MM.1S (cell line): ENCODE data around the gene ADCK2.
"Not testable (repeated sequence)": the region's sequence is repeated elsewhere in the genome, so short reads cannot be mapped to it uniquely, and the experiment has no call there.

Experiments used
- DNase-seq: peaks from one replicate; pipeline ENCODE4 v3.0.0-alpha.2; 2015
- H2AFZ ChIP-seq: fragments of 300-600 bp; sonication (generic); 2 replicates; pipeline ENCODE4 v1.6.0; 2016; ENCODE audit warnings: antibody characterized with exemption, low read length
- H3F3A ChIP-seq: fragments of 300-600 bp; sonication (generic); 2 replicates; pipeline ENCODE4 v1.6.1; 2016; ENCODE audit warnings: mild to moderate bottlenecking, antibody characterized with exemption, low read length, moderate library complexity, mixed read lengths; ENCODE audit not compliant: insufficient read depth
- H3K27ac ChIP-seq: fragments of 300-600 bp; sonication (generic); 2 replicates; pipeline ENCODE4 v1.5.1; 2016; ENCODE audit warnings: mild to moderate bottlenecking, low read length
- H3K27me3 ChIP-seq: fragments of 300-600 bp; sonication (generic); replicated peaks from 2 replicates; pipeline ENCODE4 v1.6.0; 2016; ENCODE audit warnings: low read length; ENCODE audit not compliant: insufficient read depth
- H3K36me3 ChIP-seq: fragments of 300-600 bp; sonication (generic); replicated peaks from 2 replicates; pipeline ENCODE4 v1.6.1; 2016; ENCODE audit warnings: mild to moderate bottlenecking, low read length, mixed read lengths; ENCODE audit not compliant: insufficient read depth
- H3K4me1 ChIP-seq: fragments of 300-600 bp; sonication (generic); 2 replicates; pipeline ENCODE4 v1.6.1; 2016; ENCODE audit warnings: low read length, mixed read lengths
- H3K4me2 ChIP-seq: fragments of 300-600 bp; sonication (generic); 2 replicates; pipeline ENCODE4 v1.6.0; 2016; ENCODE audit warnings: low read depth, low read length
- H3K4me3 ChIP-seq: fragments of 300-600 bp; sonication (generic); 2 replicates; pipeline ENCODE4 v1.5.1; 2016; ENCODE audit warnings: low read length, mixed read lengths
- H3K79me2 ChIP-seq: fragments of 300-600 bp; sonication (generic); 2 replicates; pipeline ENCODE4 v1.6.1; 2016; ENCODE audit warnings: mixed run types, low read length, mixed read lengths
- H3K9ac ChIP-seq: fragments of 300-600 bp; sonication (generic); 2 replicates; pipeline ENCODE4 v1.6.1; 2016; ENCODE audit warnings: low read length, mixed read lengths
- H3K9me2 ChIP-seq: fragments of 300-600 bp; sonication (generic); replicated peaks from 2 replicates; pipeline ENCODE4 v1.6.1; 2016; ENCODE audit warnings: mild to moderate bottlenecking, low read length, mixed read lengths; ENCODE audit not compliant: insufficient read depth
- H3K9me3 ChIP-seq: fragments of 300-600 bp; sonication (generic); replicated peaks from 2 replicates; pipeline ENCODE4 v1.6.1; 2016; ENCODE audit warnings: mild to moderate bottlenecking, low read length, mixed read lengths; ENCODE audit not compliant: insufficient read depth
- H4K20me1 ChIP-seq: fragments of 300-600 bp; sonication (generic); 2 replicates; pipeline ENCODE4 v1.6.1; 2016; ENCODE audit warnings: mild to moderate bottlenecking, low read length, moderate library complexity, mixed read lengths; ENCODE audit not compliant: insufficient read depth
- EZH2 ChIP-seq: fragments of 300-600 bp; sonication (generic); optimal IDR thresholded peaks from 2 replicates; pipeline ENCODE3; 2017; ENCODE audit warnings: low read depth, mild to moderate bottlenecking, antibody characterized with exemption, low read length, mixed read lengths
- EZH2phosphoT487 ChIP-seq: fragments of 300-600 bp; sonication (generic); IDR thresholded peaks from 2 replicates; pipeline ENCODE4 v1.6.1; 2018; ENCODE audit warnings: antibody characterized with exemption, low read length
- TF ChIP-seq, protein P1 (sequence below): fragments of 300-600 bp; sonication (generic); IDR thresholded peaks from 2 replicates; pipeline ENCODE4 v1.5.1; 2016; ENCODE audit warnings: antibody characterized with exemption, low read length, mixed read lengths

ADCK2 gene

GRCh38 chr7:140734729-140735128 is 62.0 kb downstream of the ADCK2 start:
- H3K79me2 ChIP-seq, result no peaks in the 10 kb centered on the region
- H3K36me3 ChIP-seq, result no peaks in the 10 kb centered on the region; the same call in 1 of the 2 replicates
- no peaks in the 10 kb centered on the region for H3K27me3 ChIP-seq
- no peaks in the 10 kb centered on the region for H3K9me3 ChIP-seq
- H3K9me2 ChIP-seq, result no peaks in the 10 kb centered on the region
- H3K27ac ChIP-seq, result no peak overlapping the region
- TF ChIP-seq EZH2 (no peak), EZH2phosphoT487 (no peak)
- TF ChIP-seq, protein P1, sequence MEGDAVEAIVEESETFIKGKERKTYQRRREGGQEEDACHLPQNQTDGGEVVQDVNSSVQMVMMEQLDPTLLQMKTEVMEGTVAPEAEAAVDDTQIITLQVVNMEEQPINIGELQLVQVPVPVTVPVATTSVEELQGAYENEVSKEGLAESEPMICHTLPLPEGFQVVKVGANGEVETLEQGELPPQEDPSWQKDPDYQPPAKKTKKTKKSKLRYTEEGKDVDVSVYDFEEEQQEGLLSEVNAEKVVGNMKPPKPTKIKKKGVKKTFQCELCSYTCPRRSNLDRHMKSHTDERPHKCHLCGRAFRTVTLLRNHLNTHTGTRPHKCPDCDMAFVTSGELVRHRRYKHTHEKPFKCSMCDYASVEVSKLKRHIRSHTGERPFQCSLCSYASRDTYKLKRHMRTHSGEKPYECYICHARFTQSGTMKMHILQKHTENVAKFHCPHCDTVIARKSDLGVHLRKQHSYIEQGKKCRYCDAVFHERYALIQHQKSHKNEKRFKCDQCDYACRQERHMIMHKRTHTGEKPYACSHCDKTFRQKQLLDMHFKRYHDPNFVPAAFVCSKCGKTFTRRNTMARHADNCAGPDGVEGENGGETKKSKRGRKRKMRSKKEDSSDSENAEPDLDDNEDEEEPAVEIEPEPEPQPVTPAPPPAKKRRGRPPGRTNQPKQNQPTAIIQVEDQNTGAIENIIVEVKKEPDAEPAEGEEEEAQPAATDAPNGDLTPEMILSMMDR, result no peak
- peaks cover 6% of the 10 kb centered on the region; the same call in 1 of the 2 replicates for H3K4me1 ChIP-seq
- no peak for DNase-seq
- H3K4me2 ChIP-seq, result 0 out of 2 replicates have a peak overlapping the region, but pooled peaks have one; percentile 15
- H3K9ac ChIP-seq, result no peak overlapping the region
- no peak overlapping the region for H2AFZ ChIP-seq
- no peaks in the 10 kb centered on the region for H3F3A ChIP-seq
- no peaks in the 10 kb centered on the region for H4K20me1 ChIP-seq
- H3K4me3 ChIP-seq, result no peak overlapping the region

GRCh38 chr7:140738280-140738679 is 65.5 kb downstream of the ADCK2 start:
- Histone ChIP-seq H4K20me1 (no peaks in the 10 kb centered on the region), H3K27ac (no peak overlapping the region), H3K27me3 (no peaks in the 10 kb centered on the region), H3K36me3 (no peaks in the 10 kb centered on the region; the same call in 1 of the 2 replicates), H3F3A (no peaks in the 10 kb centered on the region), H3K4me2 (no peak overlapping the region), H2AFZ (no peak overlapping the region), H3K4me1 (peaks cover 6% of the 10 kb centered on the region; the same call in 1 of the 2 replicates), H3K9ac (no peak overlapping the region), H3K4me3 (no peak overlapping the region), H3K9me3 (no peaks in the 10 kb centered on the region), H3K9me2 (no peaks in the 10 kb centered on the region), H3K79me2 (no peaks in the 10 kb centered on the region)
- no peak for TF ChIP-seq EZH2
- DNase-seq, result no peak

DNA sequence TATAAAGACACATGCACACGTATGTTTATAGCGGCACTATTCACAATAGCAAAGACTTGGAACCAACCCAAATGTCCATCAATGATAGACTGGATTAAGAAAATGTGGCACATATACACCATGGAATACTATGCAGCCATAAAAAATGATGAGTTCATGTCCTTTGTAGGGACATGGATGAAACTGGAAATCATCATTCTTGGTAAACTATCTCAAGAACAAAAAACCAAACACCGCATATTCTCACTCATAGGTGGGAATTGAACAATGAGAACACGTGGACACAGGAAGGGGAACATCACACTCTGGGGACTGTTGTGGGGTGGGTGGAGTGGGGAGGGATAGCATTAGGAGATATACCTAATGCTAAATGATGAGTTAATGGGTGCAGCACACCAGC is 70.5 kb downstream of the ADCK2 start:
- not testable (repeated sequence) for H3K4me2 ChIP-seq, H3F3A ChIP-seq, DNase-seq, H4K20me1 ChIP-seq, H2AFZ ChIP-seq, H3K36me3 ChIP-seq, H3K79me2 ChIP-seq, H3K9me3 ChIP-seq, H3K9me2 ChIP-seq, H3K27me3 ChIP-seq, H3K27ac ChIP-seq, H3K9ac ChIP-seq, H3K4me3 ChIP-seq, H3K4me1 ChIP-seq

DNA sequence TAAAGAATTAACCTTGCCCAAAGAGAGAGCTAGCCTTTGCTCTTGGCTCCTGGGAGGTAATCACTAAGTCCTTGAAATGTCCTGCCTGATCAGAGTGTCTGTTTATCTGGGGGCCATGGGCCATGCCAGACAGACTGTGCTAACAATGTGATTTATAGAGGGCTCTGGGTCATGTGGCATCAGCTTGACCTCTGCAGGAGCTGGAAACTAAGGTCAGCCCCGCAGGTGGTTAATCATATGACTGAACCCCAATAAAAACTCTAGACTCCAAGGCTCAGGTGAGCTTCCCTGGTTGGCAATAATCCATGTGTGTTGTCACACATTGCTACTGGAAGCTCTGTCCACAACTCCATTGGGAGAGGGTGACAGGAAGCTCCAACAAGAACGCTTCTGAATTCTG is 71.3 kb downstream of the ADCK2 start:
- Histone ChIP-seq H3F3A (no peaks in the 10 kb centered on the region), H3K9me3 (no peaks in the 10 kb centered on the region), H3K36me3 (no peaks in the 10 kb centered on the region; the same call in 1 of the 2 replicates), H3K27ac (no peak overlapping the region), H3K79me2 (no peaks in the 10 kb centered on the region), H3K4me2 (no peak overlapping the region), H4K20me1 (no peaks in the 10 kb centered on the region), H3K27me3 (no peaks in the 10 kb centered on the region), H3K9me2 (no peaks in the 10 kb centered on the region), H3K4me3 (no peak overlapping the region), H3K4me1 (no peaks in the 10 kb centered on the region), H3K9ac (no peak overlapping the region), H2AFZ (no peak overlapping the region)
- TF ChIP-seq, protein P1, result no peak
- TF ChIP-seq EZH2, result no peak
- no peak for TF ChIP-seq EZH2phosphoT487
- DNase-seq, result no peak
